Smooth muscle cell of the umbilical artery (primary cell): Measurements from ENCODE around the gene RPL37. TPM values are rescaled to one million over a fixed set of nuclear protein-coding genes. Genes with fewer than 3 reads are reported as not detected.

Experiments
- total RNA-seq: library from RNA; depleted of rRNA; stranded (reverse); fragments of >200 nt; gene quantifications from 2 replicates; pipeline ENCODE4 v1.2.3, GENCODE V29; 2014

Gene RPL37
- 165 and 192 TPM in 2 replicates for total RNA-seq

DNA sequence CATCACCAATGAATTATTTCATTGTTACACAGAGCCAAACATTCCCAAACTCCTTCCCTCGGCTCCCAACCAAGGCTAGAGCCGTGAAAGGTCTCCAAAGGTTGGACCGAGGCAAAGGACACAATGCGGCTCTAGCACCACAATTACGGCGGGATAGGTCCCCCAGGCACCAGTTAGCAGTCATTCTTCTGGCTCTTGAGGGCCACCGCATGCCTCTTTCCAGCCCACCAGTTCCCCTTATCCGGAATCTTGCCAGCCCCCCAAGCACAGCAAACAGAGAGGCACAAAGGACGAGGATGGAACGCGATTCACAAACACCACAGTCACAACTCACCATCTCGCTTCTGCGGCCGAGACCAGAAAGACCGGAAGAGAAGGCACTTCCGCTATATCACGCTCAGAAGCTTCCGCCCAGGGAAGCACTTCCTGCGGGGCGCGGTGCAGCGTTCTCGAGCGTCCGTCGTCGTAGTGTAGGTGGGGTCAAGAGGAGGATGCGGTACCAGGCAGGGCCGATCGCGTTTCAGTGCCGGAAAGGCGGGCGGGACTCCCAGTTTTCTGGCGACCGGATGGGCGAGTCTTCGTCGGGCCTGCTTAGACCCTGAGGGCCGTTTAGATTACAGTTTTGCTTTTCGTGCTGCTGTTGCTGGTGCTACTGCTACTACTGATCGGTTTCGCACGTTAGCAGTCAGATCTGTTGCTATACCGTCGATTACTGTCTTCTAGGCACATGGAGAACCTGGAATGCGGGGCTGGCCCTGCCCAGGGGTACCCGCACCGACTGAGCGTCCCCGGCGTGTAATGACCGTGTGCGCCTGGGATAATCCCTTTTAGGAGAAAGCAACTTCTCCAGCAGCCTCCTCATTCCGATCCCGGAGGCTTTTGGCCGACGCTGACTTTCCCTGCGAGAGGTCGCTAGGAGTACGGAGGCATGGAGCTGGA is at the start of gene RPL37:
Gene RPL37 (minus strand): TSS at position 374 of the 939 bp plus-strand sequence. CDS start 37 bp downstream, at position 337.

GRCh38 chr5:40841068-40841805 is 6.2 kb upstream of the RPL37 start, which contains the start of gene CARD6:
TSS of gene CARD6 (plus strand) at chr5:40841367. CDS start at chr5:40841383, 16 bp downstream.

DNA sequence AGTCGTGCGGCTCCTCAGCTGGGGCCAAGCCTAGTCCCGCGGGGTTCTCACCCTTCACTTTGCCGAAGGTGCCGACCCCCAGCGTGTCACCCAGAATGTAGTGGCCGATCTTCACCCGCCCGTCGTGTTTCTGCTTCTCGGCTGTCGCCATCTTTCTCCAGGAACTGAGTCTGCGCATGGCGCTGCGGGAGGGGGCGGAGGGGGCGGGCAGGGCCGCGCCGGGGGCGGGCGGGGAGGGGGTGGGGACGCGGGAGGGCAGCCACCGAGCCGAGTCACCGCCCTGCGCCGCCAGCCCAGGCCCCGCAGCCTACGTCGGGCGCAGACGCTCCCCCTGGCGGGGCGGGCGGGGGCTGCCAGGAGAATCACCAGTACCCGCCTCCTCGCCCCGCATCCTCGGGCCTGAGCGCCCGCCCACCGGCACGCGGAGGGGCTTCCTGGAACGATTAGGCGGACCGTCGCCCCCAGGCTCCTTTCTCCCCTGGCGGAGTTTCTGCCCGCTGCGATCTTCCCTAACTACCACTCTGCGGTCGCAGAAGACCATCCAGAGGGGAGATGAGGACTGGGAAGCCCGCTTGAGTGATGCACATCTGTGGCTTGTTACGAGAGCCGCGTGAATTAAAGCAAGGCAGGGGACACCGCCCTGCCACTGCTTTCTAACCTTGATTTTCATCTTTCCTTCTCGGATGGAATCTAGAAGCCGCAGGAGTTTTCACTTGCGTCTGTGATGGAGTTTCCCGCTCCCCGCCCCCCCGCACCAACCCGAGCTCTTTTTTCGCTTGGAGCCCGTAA is 36.8 kb downstream of the RPL37 start, which contains the start of gene PRKAA1:
Gene PRKAA1 (minus strand): TSS at position 363 of the 789 bp plus-strand sequence. CDS start 185 bp downstream, at position 178.

Other genes starting within 250 kb of the RPL37 start
- gene PTGER4, start 155.3 kb downstream of the RPL37 start, total RNA-seq: 1.5 and 2.7 TPM in 2 replicates
- 14.7 and 16.3 TPM in 2 replicates for gene TTC33, start 79.3 kb downstream of the RPL37 start, total RNA-seq
- 113 and 135 TPM in 2 replicates for gene PRKAA1, start 36.8 kb downstream of the RPL37 start, total RNA-seq
- gene CARD6, start 6.1 kb upstream of the RPL37 start, total RNA-seq: 2.0 and 4.2 TPM in 2 replicates
- gene C7, start 74.3 kb upstream of the RPL37 start, total RNA-seq: not detected in 2 replicates
- not detected in 2 replicates for gene MROH2B, start 236.1 kb upstream of the RPL37 start, total RNA-seq